Thyroid gland (tissue), 4 donors: ENCODE results near the gene TBATA.

Source experiments
- CTCF ChIP-seq, 6 experiments: fragments of 200-600 bp in 3 of 6; fragments of 450-650 bp in 3 of 6; sonication (generic) in 3 of 6; IDR thresholded peaks; one replicate each; pipeline ENCODE4 v1.5.1; 2016 to 2019; ENCODE audit warnings: antibody characterized with exemption in 6 of 6, mild to moderate bottlenecking in 2 of 6, inconsistent platforms in 1 of 6, moderate library complexity in 1 of 6
- POLR2A ChIP-seq, 2 donors: fragments of 450-650 bp; IDR thresholded peaks; one replicate each; pipeline ENCODE4 v1.6.1; 2017; ENCODE audit warnings: antibody characterized with exemption in 2 of 2, mild to moderate bottlenecking in 2 of 2, moderate library complexity in 1 of 2

- TF ChIP-seq CTCF (IDR thresholded peaks at IDR 0.05): no peak
- no peak for TF ChIP-seq POLR2A (IDR thresholded peaks at IDR 0.05)
Observed at GRCh38 chr10:70728328-70728727, 56.8 kb downstream of the TBATA start.
